RWPE2 (cell line): Measurements from ENCODE around the gene TRPM5.

Experiments used
- ATAC-seq: fragments of 200-7000 bp; cut with Tn5 transposase; 3 replicates; pipeline ENCODE4 v1.9.1; 2021; ENCODE audit warnings: low read depth
- DNase-seq: peaks from one replicate; pipeline ENCODE4 v3.0.0-alpha.2; 2020; ENCODE audit warnings: low spot score
- H3K27ac ChIP-seq: fragments of 450-650 bp; 2 replicates; pipeline ENCODE4 v1.5.1; 2017; ENCODE audit warnings: mild to moderate bottlenecking; ENCODE audit not compliant: poor library complexity, severe bottlenecking
- H3K27me3 ChIP-seq: fragments of 250-450 bp; sonication (Bioruptor Pico); 2 replicates; pipeline ENCODE4 v1.5.1; 2021; ENCODE audit warnings: mild to moderate bottlenecking, moderate library complexity; ENCODE audit not compliant: insufficient read depth, poor library complexity, severe bottlenecking
- H3K36me3 ChIP-seq: fragments of 250-450 bp; sonication (Bioruptor Pico); 2 replicates; pipeline ENCODE4 v1.5.1; 2020; ENCODE audit warnings: low read depth, mild to moderate bottlenecking, moderate library complexity
- H3K4me1 ChIP-seq: fragments of 250-450 bp; sonication (Bioruptor Pico); 2 replicates; pipeline ENCODE4 v1.5.1; 2021; ENCODE audit warnings: mild to moderate bottlenecking, moderate library complexity; ENCODE audit not compliant: insufficient read depth, poor library complexity, severe bottlenecking
- H3K4me3 ChIP-seq: fragments of 250-450 bp; sonication (Bioruptor Pico); 2 replicates; pipeline ENCODE4 v1.5.1; 2021; ENCODE audit warnings: mild to moderate bottlenecking, moderate library complexity; ENCODE audit not compliant: severe bottlenecking
- H3K9me3 ChIP-seq: fragments of 250-450 bp; sonication (Bioruptor Pico); 2 replicates; pipeline ENCODE4 v1.5.1; 2021; ENCODE audit warnings: mild to moderate bottlenecking, moderate library complexity; ENCODE audit not compliant: severe bottlenecking
- CTCF ChIP-seq: fragments of 450-650 bp; IDR thresholded peaks from one replicate; pipeline ENCODE4 v1.5.1; 2017; ENCODE audit warnings: mild to moderate bottlenecking, moderate library complexity; ENCODE audit not compliant: poor library complexity, severe bottlenecking

Gene TRPM5

GRCh38 chr11:2443881-2444820 is at the start of gene TRPM5:
Gene TRPM5, minus strand, starts transcription at chr11:2444514. Its CDS starts 21,478 bp downstream, at chr11:2423036.
- no peaks in the 10 kb centered on the region for H3K4me1 ChIP-seq
- peaks cover 27% of the 10 kb centered on the region for H3K27me3 ChIP-seq
- H3K36me3 ChIP-seq = no peaks in the 10 kb centered on the region
- no peak for ATAC-seq
- DNase-seq = peak; percentile 52
- TF ChIP-seq CTCF = no peak
- peak within 1 kb of the TSS; percentile 46 for H3K4me3 ChIP-seq
- H3K9me3 ChIP-seq = no peaks in the 10 kb centered on the region
- no peak within 1 kb of the TSS for H3K27ac ChIP-seq

- no peaks in the 10 kb centered on the region for H3K4me1 ChIP-seq
- H3K36me3 ChIP-seq = no peaks in the 10 kb centered on the region
- ATAC-seq (no peak), DNase-seq (no peak)
- no peak overlapping the region for H3K4me3 ChIP-seq
- H3K27me3 ChIP-seq = peaks cover 15% of the 10 kb centered on the region
- H3K9me3 ChIP-seq = peaks cover 6% of the 10 kb centered on the region
- no peak for TF ChIP-seq CTCF
- no peak overlapping the region for H3K27ac ChIP-seq
Measured at GRCh38 chr11:2489083-2489482, 44.8 kb upstream of the TRPM5 start.

- no peak overlapping the region for H3K4me3 ChIP-seq
- ATAC-seq = no peak
- no peaks in the 10 kb centered on the region for H3K36me3 ChIP-seq
- H3K27me3 ChIP-seq = peaks cover 25% of the 10 kb centered on the region
- no peaks in the 10 kb centered on the region for H3K4me1 ChIP-seq
- H3K27ac ChIP-seq = no peak overlapping the region
- no peak for TF ChIP-seq CTCF
- H3K9me3 ChIP-seq = peaks cover 6% of the 10 kb centered on the region
- no peak for DNase-seq
Measured at GRCh38 chr11:2488004-2488403, 43.7 kb upstream of the TRPM5 start.

GRCh38 chr11:2484576-2485125 is 40.3 kb upstream of the TRPM5 start:
- ATAC-seq (no peak), DNase-seq (no peak)
- Histone ChIP-seq H3K36me3 (no peaks in the 10 kb centered on the region), H3K4me3 (no peak overlapping the region), H3K27me3 (peaks cover 10% of the 10 kb centered on the region), H3K9me3 (peaks cover 8% of the 10 kb centered on the region), H3K27ac (no peak overlapping the region), H3K4me1 (no peaks in the 10 kb centered on the region)
- no peak for TF ChIP-seq CTCF
